HG03139 (cell line): ENCODE data around the gene FKBP1A.
"Not testable (repeated sequence)": the region's sequence is repeated elsewhere in the genome, so short reads cannot be mapped to it uniquely, and the experiment has no call there.

Experiments used
- ATAC-seq: cut with Tn5 transposase; IDR thresholded peaks from one replicate; pipeline ENCODE4 v1.9.1; 2021; ENCODE audit not compliant: unreplicated experiment

Gene FKBP1A

DNA sequence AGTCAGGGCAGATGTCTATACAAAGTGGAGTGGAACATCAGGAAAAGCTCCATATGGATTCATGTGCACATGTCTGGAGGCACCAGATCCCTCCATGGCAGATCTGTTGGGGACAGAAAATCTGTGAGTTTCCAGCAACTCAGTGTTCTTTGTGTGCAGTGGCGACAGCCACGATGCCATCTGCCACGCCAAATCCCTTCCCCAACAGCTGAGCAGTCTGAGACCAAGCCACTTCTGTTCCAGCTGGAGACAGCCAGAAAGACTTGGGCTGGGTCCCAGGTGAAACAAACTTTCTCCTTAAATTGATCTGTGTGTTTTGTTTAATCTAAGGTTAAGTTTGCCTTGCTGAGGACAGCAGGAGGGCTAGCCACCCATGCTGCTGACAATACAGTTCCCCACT, 22.9 kb downstream of the FKBP1A start:
- no peak for ATAC-seq

DNA sequence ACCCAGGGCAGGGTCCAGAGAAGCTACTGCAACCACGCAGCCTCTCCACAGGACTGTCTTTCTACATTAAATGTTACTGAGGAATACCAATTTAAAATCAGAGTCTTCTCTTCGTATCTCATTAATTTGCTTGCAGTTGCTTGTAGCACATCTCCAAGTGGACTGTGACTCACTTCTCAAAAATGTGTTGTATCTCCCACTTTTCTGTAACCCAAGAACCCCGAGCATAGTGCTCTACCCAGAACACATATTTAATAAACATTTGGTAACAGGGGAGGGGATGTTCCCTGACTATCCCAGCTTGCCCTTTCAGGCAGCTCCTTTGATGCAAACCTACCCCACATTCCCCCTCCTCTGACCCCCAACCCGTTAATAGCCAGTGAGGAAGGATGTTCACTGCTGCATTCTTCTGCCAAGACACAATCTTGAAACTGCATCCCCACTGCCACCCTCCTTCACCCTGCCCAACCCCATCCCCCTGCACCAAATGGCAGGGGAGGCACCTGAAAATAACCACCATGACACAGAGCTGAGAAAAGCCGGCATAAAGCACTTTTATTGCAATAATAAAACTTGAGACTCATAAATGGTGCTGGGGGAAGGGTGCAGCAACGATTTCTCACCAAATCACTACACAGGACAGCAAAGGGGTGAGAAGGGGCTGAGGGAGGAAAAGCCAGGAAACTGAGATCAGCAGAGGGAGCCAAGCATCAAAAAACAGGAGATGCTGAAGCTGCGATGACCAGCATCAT, 24.2 kb downstream of the FKBP1A start:
- no peak for ATAC-seq

DNA sequence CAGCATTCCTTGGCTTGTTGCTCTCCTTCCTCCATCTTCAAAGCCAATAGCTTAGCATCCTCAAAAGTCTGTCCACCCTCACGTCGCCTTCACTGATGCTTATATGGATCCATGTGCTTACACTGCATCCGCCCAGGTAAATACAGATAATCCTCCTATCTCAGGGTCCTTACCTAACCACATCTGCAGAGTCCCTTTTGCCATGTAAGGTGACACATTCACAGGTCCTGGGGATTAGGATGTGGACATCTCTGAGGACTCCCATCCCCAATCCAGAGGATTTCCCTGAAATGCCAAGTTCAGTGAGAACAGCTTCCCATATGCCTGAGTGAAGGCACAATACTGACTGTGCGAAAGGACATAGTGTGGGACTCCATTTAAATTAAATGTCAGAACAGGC, 25.4 kb downstream of the FKBP1A start:
- no peak for ATAC-seq

DNA sequence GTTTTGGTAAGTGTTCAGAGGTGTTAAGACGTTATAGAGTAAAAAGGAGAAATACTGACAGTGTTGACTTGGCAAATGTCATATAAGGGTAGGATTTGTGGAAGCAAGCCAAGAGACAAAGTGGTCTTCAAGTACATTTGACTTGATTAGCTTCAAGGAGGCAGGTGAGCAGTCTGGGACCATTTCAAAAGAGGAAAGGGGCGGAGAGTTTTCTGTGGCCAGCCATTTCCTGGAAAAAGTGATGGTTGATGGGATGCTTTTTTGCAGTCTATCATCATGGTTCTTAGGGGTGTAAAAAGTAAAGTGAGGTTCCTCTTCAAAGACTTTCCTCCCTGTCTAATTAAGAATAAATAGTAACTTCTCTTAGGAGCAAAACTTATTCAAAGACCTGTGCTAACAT, 28.7 kb downstream of the FKBP1A start:
- no peak for ATAC-seq

DNA sequence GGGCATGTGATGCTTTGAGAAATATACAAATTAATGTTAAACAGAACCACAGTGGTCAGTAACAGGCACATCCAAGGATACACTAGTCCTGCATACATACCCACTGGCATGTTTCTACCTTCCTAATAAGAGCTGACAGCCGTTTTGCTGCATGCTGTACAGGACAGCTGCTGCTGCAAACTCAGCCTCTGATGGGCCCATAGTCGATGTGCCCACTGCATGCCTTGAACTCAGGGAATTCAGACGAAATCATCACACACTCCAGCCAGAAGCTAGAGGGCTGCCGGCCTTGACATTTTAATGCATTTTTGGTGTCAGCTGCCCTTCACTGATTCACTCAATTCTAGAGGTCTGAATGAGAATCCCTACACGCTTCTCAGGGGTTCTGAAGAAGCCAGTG, 29.3 kb downstream of the FKBP1A start:
- no peak for ATAC-seq

DNA sequence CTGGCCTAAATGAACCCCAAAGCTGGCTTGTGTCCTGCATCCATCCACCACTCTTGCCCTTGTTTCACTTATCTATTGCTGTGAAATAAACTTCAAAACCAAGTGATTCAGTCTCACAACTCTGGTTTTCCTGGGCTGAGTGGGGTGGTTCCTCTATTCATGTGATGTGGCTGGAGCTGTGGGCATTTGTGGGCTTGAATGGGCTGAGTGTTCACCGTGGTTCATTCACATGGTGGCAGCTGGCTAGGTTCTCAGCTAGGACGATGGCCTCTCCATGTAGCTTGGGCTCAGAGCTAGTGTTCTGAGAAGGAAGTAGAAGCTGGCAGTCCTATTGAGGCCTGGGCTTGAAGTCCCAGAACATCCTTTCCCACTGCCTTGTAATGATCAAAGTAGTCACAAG, 30.4 kb downstream of the FKBP1A start:
- ATAC-seq, result no peak

DNA sequence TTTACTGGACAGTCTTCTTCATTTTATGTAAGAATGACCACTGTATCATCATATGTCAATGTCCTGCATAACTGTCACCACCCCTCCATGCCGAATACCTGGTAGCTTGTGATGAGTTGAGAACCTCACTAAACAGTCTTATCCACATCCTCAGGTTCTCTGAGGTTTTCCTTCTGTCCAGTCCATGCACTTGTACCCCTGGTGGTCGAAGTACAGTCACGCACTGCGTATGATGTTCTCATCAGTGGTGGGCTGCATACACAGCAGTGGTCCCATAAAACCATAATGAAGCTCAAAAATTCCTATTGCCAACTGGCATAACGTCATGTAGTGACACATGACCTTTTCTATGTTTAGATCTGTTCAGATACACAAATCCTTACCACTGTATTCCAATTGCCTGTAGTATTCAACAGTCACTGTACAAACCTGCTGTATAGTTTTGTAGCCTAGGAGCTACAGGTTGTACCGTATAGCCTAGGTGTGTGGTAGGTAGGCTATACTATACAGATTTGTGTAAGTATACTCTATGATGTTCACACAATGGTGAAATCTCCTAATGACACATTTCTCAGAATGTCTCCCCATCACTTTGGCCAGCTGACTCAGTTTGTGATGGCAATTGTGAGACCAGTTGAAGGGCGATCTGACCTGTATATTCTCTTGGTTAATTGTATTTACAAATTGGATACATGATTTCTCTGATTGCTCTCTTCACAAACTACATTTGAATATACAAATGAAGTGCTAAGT, 32.6 kb downstream of the FKBP1A start:
- ATAC-seq, result no peak

DNA sequence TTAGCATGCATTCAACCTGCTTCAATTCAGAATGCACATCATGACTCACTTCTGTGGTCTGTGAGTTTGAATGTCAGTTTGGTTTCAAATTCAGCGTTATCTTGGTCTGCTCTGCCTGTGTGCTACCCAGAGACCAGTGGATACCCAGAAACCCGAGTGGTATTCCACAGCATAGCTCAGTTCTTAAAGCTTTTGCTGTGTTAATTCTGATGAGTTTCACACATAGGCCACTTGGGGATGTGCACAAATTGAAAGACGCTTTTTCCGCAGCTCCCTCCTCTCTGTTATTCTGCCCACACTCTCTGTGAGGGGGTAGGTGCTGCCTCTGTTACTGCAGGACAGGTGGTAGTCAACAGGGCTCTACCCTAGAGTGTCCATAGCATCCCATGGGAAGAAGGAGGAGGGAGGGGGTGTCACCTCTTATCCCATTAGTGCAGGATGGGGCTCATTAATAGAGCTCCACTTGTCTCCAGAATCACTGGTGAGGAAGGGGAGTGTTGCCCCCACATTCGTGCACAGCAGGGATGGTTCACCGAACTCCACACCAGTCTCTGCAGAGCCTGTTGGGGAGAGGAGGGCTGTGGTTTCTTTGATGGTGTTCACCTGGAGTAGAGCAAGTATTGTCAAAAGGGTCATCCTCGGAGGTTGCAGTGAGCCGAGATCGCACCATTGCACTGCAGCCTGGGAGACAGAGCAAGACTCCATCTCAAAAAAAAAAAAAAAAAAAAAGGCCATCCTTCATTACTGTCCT, 34.8 kb downstream of the FKBP1A start:
- no peak for ATAC-seq

DNA sequence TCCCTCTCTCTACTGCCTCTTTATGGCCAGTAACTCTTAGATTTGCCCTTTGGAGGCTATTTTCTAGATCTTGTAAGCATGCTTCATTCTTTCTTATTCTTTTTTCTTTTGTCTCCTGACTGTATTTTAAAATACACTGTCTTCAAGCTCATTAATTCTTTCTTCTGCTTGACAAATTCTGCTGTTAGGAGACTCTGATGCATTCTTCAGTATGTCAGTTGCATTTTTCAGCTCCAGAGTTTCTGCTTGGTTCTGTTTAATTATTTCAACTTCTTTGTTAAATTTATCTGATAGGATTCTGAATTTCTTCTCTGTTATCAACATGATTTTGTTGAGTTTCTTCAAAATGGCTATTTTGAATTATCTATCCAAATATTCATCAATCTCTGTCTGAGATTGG, 38.9 kb downstream of the FKBP1A start:
- no peak for ATAC-seq

DNA sequence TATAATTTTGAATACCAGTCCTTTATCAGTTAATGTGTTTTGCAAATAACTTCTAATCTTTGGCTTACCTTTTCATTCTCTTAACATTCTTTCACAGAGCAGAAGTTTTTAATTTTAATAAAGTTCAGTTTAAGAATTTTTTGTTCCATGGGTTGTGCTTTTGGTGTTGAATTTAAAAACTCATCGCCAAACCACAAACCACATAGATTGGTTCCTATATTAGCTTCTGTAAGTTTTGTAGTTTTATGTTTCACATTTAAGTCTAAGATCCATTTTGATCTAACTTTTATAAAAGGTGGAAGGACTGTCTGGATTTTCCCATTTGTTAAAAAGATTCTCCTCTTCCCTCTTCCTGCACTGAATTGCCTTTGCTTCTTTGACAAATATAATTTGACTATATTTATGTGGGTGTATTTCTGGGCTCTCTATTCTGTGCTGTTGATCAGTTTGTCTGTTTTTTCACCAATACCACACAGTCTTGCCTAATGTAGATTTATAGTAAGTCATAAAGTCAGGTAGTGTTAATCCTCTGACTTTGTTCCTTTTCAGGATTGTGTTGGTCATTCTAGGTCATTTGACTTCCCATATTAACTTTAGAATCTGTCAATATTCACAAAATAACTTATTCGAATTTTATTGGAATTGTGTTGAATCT, 46.4 kb downstream of the FKBP1A start:
- no peak for ATAC-seq

DNA sequence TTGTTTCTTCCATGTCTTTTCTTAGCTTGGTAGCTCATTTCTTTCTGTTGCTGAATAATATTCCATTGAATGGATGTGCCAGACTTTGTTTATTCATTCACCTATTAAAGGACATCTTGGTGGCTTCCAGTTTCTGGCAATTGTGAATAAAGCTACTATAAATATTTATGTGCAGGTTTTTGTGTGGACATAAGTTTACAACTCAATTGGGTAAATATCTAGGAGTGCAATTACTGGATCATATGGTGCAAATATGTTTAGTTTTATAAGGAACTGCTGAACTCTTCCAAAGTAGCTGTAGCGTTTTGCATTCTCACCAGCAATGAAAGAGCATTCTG, 47.1 kb downstream of the FKBP1A start:
- ATAC-seq, result no peak

DNA sequence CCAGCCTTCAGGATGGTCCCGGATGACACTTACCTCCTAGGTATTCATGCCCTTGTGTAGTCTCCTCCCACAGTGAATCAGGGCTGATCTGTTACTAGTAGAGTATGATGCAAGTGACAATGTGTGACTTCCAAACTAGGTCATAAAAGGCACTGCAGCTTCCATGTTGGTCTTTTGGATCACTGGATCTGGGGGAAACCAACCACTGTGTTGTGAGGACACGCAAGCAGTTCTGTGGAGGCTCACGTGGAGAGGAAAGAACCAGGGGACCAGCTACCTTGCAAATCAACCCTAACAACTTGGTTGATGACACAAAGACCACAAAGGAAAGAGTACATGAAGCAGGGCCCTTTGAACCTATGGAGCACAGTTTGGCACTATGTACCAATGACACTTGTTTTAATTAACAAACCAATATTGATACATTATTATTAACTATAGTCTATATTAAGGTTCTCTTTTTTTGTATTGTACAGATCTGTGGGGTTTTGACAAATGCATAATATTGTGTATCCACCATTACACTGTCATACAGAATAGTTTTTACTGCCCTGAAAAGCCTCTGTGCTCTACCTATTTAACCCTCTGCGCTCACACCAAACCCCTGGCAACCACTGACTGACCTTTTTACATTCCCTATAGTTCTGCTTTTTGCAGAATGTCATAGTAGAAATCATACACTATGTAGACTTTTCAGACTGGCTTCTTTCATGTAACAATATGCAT, 47.7 kb downstream of the FKBP1A start:
- ATAC-seq, result no peak

DNA sequence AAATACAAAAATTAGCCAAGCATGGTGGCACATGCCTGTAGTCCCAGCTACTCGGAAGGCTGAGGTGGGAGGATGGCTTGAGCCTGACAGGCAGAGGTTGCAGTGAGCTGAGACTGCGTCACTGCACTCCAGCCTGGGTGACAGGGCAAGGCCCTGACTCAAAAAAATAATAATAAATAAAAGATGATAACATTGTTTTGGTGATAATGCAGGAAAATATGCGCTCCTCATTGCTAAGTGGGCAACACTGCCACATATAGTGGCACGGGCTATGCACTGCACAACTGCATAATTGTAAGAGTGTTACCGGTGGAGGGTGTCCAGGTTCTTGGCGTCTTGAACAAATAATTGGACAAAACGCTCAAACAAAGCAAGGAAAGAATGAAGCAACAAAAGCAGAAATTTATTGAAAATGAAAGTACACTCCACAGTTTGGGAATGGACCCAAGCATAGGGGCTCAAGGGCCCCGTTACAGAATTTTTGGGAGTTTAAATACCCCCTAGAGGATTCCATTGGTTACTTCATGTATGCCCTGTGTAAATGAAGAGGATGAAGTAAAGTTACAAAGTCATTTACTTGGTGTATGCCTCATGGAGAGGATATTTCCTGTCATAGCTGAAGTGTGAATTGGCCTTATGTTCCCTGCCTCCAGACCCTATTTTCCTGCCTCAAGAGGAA, 49.3 kb downstream of the FKBP1A start:
- not testable (repeated sequence) for ATAC-seq

DNA sequence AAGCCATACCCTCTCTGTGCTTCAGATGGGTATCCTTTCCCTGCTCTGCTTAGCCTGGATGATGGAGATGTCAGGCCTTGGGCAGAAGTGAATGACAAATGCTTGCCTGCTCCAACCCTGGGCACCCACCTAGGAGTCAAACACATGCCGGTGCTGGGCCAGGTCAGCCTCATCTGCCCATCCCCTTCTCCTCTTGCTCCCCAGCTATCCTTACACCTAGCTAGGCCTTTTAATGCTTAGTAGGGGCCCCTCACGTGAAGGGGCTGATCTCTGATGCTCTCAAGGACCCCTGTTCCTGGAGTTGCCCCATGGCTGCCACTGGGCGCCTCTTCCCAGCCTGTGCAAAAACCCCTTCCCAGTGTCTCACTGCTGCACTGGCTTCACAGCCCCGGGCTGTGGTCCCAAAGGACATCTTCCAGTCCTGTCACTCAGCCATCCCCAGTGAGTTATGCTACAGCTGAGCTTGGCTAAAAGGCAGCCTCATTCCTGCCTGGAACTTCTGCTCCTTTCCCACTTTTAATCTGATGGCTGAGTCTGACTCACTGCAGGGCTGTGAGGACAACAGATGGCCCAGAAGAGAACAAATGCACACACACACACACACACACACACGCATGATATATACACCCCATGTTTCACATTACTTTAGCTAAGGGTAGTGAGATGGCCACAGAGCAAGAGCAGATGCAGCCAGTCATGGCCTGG, 51.1 kb downstream of the FKBP1A start:
- no peak for ATAC-seq

DNA sequence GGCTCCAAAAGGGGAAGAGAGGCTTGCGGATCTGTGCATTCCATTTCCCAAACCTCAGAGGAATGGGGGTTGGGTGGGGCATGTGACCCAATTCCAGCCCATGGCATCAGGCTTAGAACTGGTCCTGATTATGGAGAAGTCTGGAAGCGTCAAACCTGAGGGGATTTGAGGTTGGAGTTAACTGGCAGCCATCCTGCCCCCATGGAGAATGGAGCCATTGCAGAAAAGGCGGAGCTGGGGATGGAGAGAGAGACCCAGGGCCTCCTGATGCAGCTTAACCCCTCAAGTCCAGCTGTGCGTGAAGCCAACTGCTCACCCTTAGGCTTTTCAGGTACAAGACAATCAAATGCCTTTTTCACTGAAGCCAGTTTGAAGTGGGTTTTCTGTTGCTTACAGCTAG, 54.1 kb downstream of the FKBP1A start:
- ATAC-seq, result no peak

DNA sequence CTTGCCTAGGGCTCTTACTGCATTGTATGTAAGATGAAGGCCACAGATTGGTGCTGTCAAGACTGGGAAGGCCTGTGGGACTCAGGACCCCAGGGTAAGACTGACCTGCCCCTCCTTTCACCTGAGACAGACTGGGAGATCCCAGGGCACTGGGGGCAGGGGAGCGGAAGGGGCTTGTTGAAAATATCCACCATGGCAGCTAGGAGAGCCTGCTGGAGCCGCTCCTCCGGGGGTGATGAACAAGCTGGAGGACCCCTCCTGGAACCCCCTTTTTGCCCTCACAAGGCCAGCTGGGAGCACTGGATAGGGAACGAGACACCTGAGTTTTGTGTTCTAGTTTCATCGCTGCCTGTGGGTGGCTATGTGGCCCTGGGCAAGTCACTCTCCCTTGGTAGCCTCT, 54.8 kb downstream of the FKBP1A start:
- no peak for ATAC-seq

DNA sequence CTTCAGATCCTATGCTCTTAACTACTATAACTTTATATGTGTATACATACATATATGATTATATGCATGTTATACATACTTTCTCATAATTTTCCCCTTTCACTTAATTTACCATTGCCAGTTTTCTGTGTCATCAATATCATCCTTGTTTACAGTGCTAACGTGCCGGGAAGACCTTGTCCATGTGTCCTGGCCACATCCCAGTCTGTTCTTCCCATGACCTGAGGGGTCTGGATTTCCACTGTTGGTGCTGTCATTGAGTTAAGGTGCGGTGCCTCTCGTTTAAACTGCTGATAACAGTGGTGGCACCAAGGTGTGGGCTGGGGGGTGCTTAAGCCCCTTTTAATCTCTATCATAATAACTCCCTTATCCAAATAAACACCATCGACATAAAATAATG, 55.4 kb downstream of the FKBP1A start:
- ATAC-seq, result no peak

DNA sequence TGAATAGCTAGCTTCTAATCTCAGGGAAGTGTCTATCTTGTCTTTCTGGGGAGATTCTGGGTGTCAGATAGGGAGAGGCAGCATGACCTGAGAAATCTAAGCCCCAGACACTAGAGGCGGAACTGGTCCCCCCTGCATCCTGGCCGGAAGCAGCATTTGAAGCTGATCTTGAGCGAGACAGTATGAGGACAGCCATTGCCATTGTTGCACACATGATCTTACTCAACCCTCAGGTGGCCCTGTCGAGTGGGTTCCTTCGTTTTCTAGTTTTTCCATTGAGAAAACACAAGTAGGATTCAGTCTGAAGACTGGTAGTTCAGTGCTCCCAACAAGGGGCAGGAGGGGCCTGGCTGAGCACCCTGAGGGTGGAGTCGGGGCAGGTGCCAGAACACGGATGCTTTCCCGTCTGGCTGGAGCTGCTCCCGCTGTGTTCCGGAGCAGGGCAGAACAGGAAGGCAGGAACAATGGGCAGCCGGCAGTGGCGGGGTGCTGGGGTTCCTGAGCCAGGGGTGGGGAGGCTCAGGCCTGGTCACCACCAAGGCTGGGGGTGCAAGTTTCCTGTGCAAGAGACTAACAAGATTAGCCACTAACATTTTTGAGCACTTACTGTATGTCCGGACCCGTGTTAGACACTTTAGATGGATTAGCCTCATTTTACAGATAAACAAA, 56.0 kb downstream of the FKBP1A start:
- ATAC-seq, result no peak
